Kidney epithelial cell (primary cell): Measurements from ENCODE around the gene CKB. TPM values are rescaled to one million over a fixed set of nuclear protein-coding genes. Genes with fewer than 3 reads are reported as not detected.
A peak's percentile ranks its signal among the peaks of the same experiment; 100 is the strongest.

ENCODE experiments used
- DNase-seq: peaks from one replicate; pipeline ENCODE4 v3.0.0-alpha.2; 2010; ENCODE audit warnings: low read depth
- H3K27me3 ChIP-seq: 2 replicates; pipeline ENCODE4 v1.6.0; 2011; ENCODE audit warnings: low read length; ENCODE audit not compliant: control insufficient read depth, insufficient read depth
- H3K36me3 ChIP-seq: 2 replicates; pipeline ENCODE4 v1.5.1; 2011; ENCODE audit warnings: low read length; ENCODE audit not compliant: control insufficient read depth, insufficient read depth
- H3K4me3 ChIP-seq: 2 replicates; pipeline ENCODE4 v1.5.1; 2011; ENCODE audit warnings: low read depth, mild to moderate bottlenecking, control low read depth, low read length
- CTCF ChIP-seq: IDR thresholded peaks from 2 replicates; pipeline ENCODE4 v1.5.1; 2011; ENCODE audit warnings: mild to moderate bottlenecking, moderate library complexity, low read length, control low read depth, inconsistent platforms; ENCODE audit not compliant: insufficient read depth, poor library complexity, severe bottlenecking
- total RNA-seq: library from RNA; depleted of rRNA; stranded (reverse); fragments of >200 nt; gene quantifications from 2 replicates; pipeline ENCODE4 v1.2.3, GENCODE V29; 2015

The CKB gene
- total RNA-seq, 1 donor from 2014 or later = 78.7 TPM

- no peak for DNase-seq
- no peaks in the 10 kb centered on the region for H3K36me3 ChIP-seq
- H3K4me3 ChIP-seq = peak within 1 kb of the TSS; percentile 98
- TF ChIP-seq CTCF = no peak
- H3K27me3 ChIP-seq = no peaks in the 10 kb centered on the region
Measured at GRCh38 chr14:103562429-103563225, 40.0 kb upstream of the CKB start, which contains the start of the genes BAG5 and COA8. TSS of gene BAG5 (minus strand) at chr14:103562657. CDS start at chr14:103561164, 1,493 bp downstream. TSS of gene COA8 (plus strand) at chr14:103562960. CDS start at chr14:103563002, 42 bp downstream.

GRCh38 chr14:103562179-103562428 is 39.5 kb upstream of the CKB start:
- no peaks in the 10 kb centered on the region for H3K27me3 ChIP-seq
- no peak for TF ChIP-seq CTCF
- peak overlapping the region; percentile 98 for H3K4me3 ChIP-seq
- DNase-seq = no peak
- H3K36me3 ChIP-seq = no peaks in the 10 kb centered on the region

DNA sequence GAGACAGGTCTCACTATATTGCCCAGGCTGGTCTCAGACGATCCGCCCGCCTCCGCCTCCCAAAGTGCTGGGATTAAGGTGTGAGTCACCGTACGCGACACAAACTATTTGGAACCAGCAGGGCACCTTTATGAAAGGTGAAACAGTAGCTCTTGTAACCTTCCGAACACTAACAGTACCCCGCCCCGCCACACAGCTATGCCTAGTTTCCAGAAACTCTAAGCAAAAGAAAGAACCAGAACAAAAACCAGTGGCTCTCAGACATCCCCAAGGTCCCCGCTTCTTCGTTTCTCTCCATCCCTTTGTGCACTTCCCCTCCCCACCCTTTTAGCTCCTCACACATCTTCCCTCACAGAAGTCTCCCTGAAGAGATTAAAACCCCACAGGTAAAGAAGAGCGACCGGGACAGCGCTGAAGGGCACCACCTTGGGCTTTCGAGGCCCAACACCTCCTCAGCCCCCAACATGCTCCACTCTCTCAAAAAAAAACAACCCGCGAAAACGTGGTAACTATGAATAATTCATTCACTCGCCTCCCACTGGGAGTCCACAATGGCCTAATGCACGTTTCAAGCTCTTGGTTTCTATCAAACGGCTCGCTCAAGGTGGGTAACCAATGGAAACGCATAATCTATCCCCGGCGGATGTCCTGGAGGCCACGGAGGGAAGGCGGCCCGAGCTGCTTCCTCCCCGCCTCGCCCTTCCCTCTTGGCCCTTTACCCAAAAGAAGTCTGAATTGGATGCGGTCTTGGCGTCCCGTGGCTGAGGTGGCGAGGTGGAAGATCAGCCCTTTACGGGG is 39.0 kb upstream of the CKB start:
- TF ChIP-seq CTCF = no peak
- Histone ChIP-seq H3K27me3 (no peaks in the 10 kb centered on the region), H3K4me3 (peak overlapping the region; percentile 98), H3K36me3 (no peaks in the 10 kb centered on the region)
- DNase-seq = no peak

DNA sequence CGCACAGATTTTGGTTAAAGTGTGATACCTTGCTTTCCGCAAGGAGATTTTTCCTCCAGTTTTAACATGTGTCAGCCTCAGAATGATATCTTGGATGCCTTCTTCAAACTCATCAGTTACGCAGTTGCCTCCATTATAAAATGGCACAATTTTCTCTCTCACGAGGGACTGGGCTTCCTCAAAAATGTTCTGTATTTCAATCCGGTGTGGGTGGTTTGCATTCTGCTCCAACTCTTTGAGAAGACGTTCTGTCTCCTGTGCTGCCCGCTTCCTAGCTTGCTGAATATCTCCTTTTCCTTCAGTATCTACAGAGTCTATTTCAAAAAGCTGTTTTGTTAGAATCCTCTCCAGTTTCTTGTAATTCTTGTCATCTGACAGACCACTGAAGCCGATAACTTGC is 38.1 kb upstream of the CKB start:
- TF ChIP-seq CTCF = no peak
- Histone ChIP-seq H3K27me3 (no peaks in the 10 kb centered on the region), H3K36me3 (no peaks in the 10 kb centered on the region), H3K4me3 (no peak overlapping the region)
- DNase-seq = no peak

DNA sequence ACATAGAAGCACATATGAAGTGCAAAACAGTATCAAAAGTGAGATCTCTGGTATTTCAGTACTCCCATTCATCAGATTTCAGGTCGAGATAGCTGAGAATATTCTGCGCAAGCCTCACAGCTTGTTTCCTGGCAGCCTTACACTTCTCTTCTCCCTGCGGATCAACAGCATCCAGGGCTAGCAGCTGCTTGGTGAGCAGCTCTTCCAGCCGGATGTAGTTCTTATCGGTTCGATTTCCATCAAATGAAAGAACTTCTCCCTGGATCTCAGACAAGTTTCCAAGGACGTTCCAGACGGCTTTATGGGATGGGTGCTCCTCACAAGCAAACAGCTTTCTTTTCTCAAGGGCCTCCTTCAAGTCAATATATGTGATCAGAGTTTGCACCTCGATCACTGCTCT is 37.1 kb upstream of the CKB start:
- no peak for DNase-seq
- Histone ChIP-seq H3K36me3 (no peaks in the 10 kb centered on the region), H3K27me3 (no peaks in the 10 kb centered on the region), H3K4me3 (no peak overlapping the region)
- no peak for TF ChIP-seq CTCF
